DND-41 (cell line): Measurements from ENCODE around the gene DNAJC16.
"Not testable (repeated sequence)": the region's sequence is repeated elsewhere in the genome, so short reads cannot be mapped to it uniquely, and the experiment has no call there.

Source experiments
- ATAC-seq: fragments of 200-7000 bp; cut with Tn5 transposase; 3 replicates; pipeline ENCODE4 v1.9.1; 2021; ENCODE audit warnings: low read depth; ENCODE audit not compliant: insufficient read depth
- DNase-seq: peaks from one replicate; pipeline ENCODE4 v3.0.0-alpha.2; 2020
- H2AFZ ChIP-seq: 2 replicates; pipeline ENCODE4 v1.6.0; 2012; ENCODE audit warnings: low read depth, low read length
- H3K27ac ChIP-seq: 2 replicates; pipeline ENCODE4 v1.5.1; 2012; ENCODE audit warnings: low read length, inconsistent platforms
- H3K27me3 ChIP-seq: fragments of 200-600 bp; sonication (generic); 2 replicates; pipeline ENCODE4 v1.6.0; 2012; ENCODE audit warnings: low read length, mild to moderate bottlenecking, inconsistent platforms; ENCODE audit not compliant: insufficient read depth, poor library complexity
- H3K36me3 ChIP-seq: 2 replicates; pipeline ENCODE4 v1.5.1; 2012; ENCODE audit warnings: low read length, inconsistent platforms; ENCODE audit not compliant: insufficient read depth
- H3K4me1 ChIP-seq: 2 replicates; pipeline ENCODE4 v1.5.1; 2012; ENCODE audit warnings: mild to moderate bottlenecking, low read length; ENCODE audit not compliant: insufficient read depth
- H3K4me2 ChIP-seq: 2 replicates; pipeline ENCODE4 v1.6.0; 2012; ENCODE audit warnings: mild to moderate bottlenecking, moderate library complexity, low read length, inconsistent platforms; ENCODE audit not compliant: insufficient read depth
- H3K4me3 ChIP-seq, 2 experiments: fragments of 200-600 bp in 1 of 2; shearing (Covaris generic) in 1 of 2; 2 replicates each; pipeline ENCODE4 v1.5.1; 2012 to 2016; ENCODE audit warnings: inconsistent platforms in 2 of 2, low read length in 2 of 2, mild to moderate bottlenecking in 2 of 2, low read depth in 1 of 2, moderate library complexity in 1 of 2
- H3K79me2 ChIP-seq: 2 replicates; pipeline ENCODE4 v1.6.0; 2012; ENCODE audit warnings: low read length, inconsistent platforms; ENCODE audit not compliant: insufficient read depth
- H3K9ac ChIP-seq: 2 replicates; pipeline ENCODE4 v1.6.0; 2012; ENCODE audit warnings: low read depth, mild to moderate bottlenecking, inconsistent platforms, low read length, moderate library complexity
- H3K9me3 ChIP-seq: 2 replicates; pipeline ENCODE4 v1.5.1; 2012; ENCODE audit warnings: low read length, moderate library complexity, mild to moderate bottlenecking, inconsistent platforms; ENCODE audit not compliant: insufficient read depth, severe bottlenecking
- H4K20me1 ChIP-seq: 2 replicates; pipeline ENCODE4 v1.6.0; 2012; ENCODE audit warnings: low read length; ENCODE audit not compliant: insufficient read depth
- EZH2 ChIP-seq: IDR thresholded peaks from 3 replicates; pipeline ENCODE4 v1.6.1; 2012; ENCODE audit warnings: borderline replicate concordance, low read depth, mild to moderate bottlenecking, moderate library complexity, low read length, inconsistent platforms; ENCODE audit not compliant: severe bottlenecking
- TF ChIP-seq, protein P1 (sequence below): IDR thresholded peaks from 2 replicates; pipeline ENCODE4 v1.5.1; 2012; ENCODE audit warnings: borderline replicate concordance, low read length, moderate library complexity, mild to moderate bottlenecking; ENCODE audit not compliant: poor library complexity, severe bottlenecking; ENCODE audit errors: extremely low read depth

Gene DNAJC16

GRCh38 chr1:15479654-15480347 lies 46.8 kb upstream of the DNAJC16 start:
- TF ChIP-seq EZH2: no peak
- TF ChIP-seq, protein P1, sequence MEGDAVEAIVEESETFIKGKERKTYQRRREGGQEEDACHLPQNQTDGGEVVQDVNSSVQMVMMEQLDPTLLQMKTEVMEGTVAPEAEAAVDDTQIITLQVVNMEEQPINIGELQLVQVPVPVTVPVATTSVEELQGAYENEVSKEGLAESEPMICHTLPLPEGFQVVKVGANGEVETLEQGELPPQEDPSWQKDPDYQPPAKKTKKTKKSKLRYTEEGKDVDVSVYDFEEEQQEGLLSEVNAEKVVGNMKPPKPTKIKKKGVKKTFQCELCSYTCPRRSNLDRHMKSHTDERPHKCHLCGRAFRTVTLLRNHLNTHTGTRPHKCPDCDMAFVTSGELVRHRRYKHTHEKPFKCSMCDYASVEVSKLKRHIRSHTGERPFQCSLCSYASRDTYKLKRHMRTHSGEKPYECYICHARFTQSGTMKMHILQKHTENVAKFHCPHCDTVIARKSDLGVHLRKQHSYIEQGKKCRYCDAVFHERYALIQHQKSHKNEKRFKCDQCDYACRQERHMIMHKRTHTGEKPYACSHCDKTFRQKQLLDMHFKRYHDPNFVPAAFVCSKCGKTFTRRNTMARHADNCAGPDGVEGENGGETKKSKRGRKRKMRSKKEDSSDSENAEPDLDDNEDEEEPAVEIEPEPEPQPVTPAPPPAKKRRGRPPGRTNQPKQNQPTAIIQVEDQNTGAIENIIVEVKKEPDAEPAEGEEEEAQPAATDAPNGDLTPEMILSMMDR: no peak
- no peaks in the 10 kb centered on the region for H3K36me3 ChIP-seq
- no peaks in the 10 kb centered on the region for H3K27me3 ChIP-seq
- no peaks in the 10 kb centered on the region for H3K4me1 ChIP-seq
- H4K20me1 ChIP-seq: no peaks in the 10 kb centered on the region
- H2AFZ ChIP-seq: no peak overlapping the region
- H3K4me2 ChIP-seq: no peak overlapping the region
- H3K79me2 ChIP-seq: no peaks in the 10 kb centered on the region
- ATAC-seq (no peak), DNase-seq (no peak)
- no peak overlapping the region for H3K4me3 ChIP-seq
- H3K9ac ChIP-seq: no peak overlapping the region
- no peak overlapping the region for H3K27ac ChIP-seq
- H3K9me3 ChIP-seq: no peaks in the 10 kb centered on the region

- H3K4me1 ChIP-seq, H3K27ac ChIP-seq, DNase-seq, ATAC-seq, H3K9ac ChIP-seq, H2AFZ ChIP-seq, H3K36me3 ChIP-seq, H4K20me1 ChIP-seq, H3K4me2 ChIP-seq, H3K9me3 ChIP-seq, H3K4me3 ChIP-seq, H3K79me2 ChIP-seq, H3K27me3 ChIP-seq: not testable (repeated sequence)
Observed at GRCh38 chr1:15482455-15482854, 44.2 kb upstream of the DNAJC16 start.

GRCh38 chr1:15482983-15483543 lies 43.6 kb upstream of the DNAJC16 start:
- not testable (repeated sequence) for H3K4me1 ChIP-seq, H3K4me3 ChIP-seq, H3K27me3 ChIP-seq, H3K9ac ChIP-seq, H3K4me2 ChIP-seq, H3K27ac ChIP-seq, DNase-seq, ATAC-seq, H4K20me1 ChIP-seq, H3K79me2 ChIP-seq, H3K9me3 ChIP-seq, H3K36me3 ChIP-seq, H2AFZ ChIP-seq

GRCh38 chr1:15483971-15484370 lies 42.7 kb upstream of the DNAJC16 start:
- DNase-seq (no peak), ATAC-seq (no peak)
- H3K9me3 ChIP-seq: no peaks in the 10 kb centered on the region
- H3K4me1 ChIP-seq: no peaks in the 10 kb centered on the region
- H2AFZ ChIP-seq: no peak overlapping the region
- H3K4me3 ChIP-seq: no peak overlapping the region
- no peaks in the 10 kb centered on the region for H3K36me3 ChIP-seq
- H3K27me3 ChIP-seq: no peaks in the 10 kb centered on the region
- no peak overlapping the region for H3K27ac ChIP-seq
- H4K20me1 ChIP-seq: no peaks in the 10 kb centered on the region
- TF ChIP-seq, protein P1: no peak
- no peak for TF ChIP-seq EZH2
- H3K9ac ChIP-seq: no peak overlapping the region
- H3K79me2 ChIP-seq: no peaks in the 10 kb centered on the region
- H3K4me2 ChIP-seq: no peak overlapping the region

DNA sequence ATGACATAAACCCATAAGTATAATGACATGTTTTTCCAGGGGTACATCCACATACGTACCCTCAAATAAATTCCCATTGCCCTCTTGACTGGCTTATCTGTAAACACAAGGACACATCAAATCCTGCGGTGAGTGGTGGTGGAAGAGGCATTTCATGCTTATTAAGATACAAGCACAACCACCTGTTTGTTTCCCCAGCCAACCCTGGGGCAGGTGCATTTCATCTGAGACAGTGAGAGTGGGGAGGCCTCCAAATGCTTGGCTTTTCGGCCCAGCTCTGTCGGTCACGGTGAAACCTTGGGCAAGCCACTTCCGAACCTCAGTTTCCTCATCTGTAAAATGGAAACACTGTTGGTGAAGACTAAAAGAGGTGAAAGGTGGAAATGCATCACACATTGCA lies 42.2 kb upstream of the DNAJC16 start:
- not testable (repeated sequence) for H3K27ac ChIP-seq, H3K9me3 ChIP-seq, H3K4me2 ChIP-seq, ATAC-seq, H4K20me1 ChIP-seq, DNase-seq, H3K79me2 ChIP-seq, H3K4me1 ChIP-seq, H2AFZ ChIP-seq, H3K36me3 ChIP-seq, H3K4me3 ChIP-seq, H3K27me3 ChIP-seq, H3K9ac ChIP-seq
